Panc1 (cell line): ENCODE data around the gene FKBP10.

Source experiments
- POLR2AphosphoS5 ChIP-seq: IDR thresholded peaks from 2 replicates; pipeline ENCODE4 v1.6.1; 2012; ENCODE audit warnings: mild to moderate bottlenecking, low read depth, low read length, moderate library complexity
- SIN3A ChIP-seq: IDR thresholded peaks from 2 replicates; pipeline ENCODE4 v1.6.1; 2012; ENCODE audit warnings: low read depth, mild to moderate bottlenecking, low read length, moderate library complexity, borderline replicate concordance; ENCODE audit not compliant: insufficient read depth
- TF ChIP-seq, protein P1 (sequence below): fragments of 450-650 bp; IDR thresholded peaks from 2 replicates; pipeline ENCODE4 v1.5.1; 2017; ENCODE audit warnings: mild to moderate bottlenecking

DNA sequence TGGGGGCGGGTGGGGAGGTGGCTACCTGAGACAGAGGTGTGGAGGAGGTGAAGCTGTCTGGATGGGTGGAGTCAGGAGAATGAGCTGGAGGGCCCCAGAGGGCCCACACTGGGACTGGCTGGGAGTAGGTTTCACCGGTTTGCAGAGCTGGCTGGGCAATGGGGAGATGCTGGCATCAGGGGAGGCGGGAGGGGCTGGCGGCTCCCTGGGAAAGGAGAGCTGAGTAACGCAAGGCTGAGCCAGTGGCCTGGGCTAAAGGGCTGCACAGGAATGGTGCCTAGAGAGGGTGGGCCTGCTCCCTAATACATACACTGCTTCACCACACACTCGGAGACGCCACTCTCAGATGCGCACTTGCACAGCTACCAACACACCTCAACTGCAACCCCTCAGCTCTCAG lies 13.4 kb upstream of the FKBP10 start:
- TF ChIP-seq, protein P1, sequence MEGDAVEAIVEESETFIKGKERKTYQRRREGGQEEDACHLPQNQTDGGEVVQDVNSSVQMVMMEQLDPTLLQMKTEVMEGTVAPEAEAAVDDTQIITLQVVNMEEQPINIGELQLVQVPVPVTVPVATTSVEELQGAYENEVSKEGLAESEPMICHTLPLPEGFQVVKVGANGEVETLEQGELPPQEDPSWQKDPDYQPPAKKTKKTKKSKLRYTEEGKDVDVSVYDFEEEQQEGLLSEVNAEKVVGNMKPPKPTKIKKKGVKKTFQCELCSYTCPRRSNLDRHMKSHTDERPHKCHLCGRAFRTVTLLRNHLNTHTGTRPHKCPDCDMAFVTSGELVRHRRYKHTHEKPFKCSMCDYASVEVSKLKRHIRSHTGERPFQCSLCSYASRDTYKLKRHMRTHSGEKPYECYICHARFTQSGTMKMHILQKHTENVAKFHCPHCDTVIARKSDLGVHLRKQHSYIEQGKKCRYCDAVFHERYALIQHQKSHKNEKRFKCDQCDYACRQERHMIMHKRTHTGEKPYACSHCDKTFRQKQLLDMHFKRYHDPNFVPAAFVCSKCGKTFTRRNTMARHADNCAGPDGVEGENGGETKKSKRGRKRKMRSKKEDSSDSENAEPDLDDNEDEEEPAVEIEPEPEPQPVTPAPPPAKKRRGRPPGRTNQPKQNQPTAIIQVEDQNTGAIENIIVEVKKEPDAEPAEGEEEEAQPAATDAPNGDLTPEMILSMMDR, result no peak
- no peak for TF ChIP-seq POLR2AphosphoS5
- TF ChIP-seq SIN3A, result no peak
